Aorta (tissue), 5 donors: Measurements from ENCODE around the gene NHSL2. TPM values are rescaled to one million over a fixed set of nuclear protein-coding genes. Genes with fewer than 3 reads are reported as not detected.
"Not testable (repeated sequence)": the region's sequence is repeated elsewhere in the genome, so short reads cannot be mapped to it uniquely, and the experiment has no call there.

Experiments used
- ATAC-seq: fragments of 200-7000 bp; cut with Tn5 transposase; one replicate; pipeline ENCODE4 v1.9.1; 2022; ENCODE audit warnings: moderate library complexity; ENCODE audit not compliant: low FRiP score
- DNase-seq, 2 donors: peaks; one replicate each; pipeline ENCODE4 v3.0.0-alpha.2; 2020
- H3K27ac ChIP-seq, 2 donors: one replicate each; pipeline ENCODE4 v1.5.1; 2013; ENCODE audit warnings: low read length in 2 of 2, mild to moderate bottlenecking in 2 of 2, moderate library complexity in 2 of 2, control low read depth in 1 of 2, inconsistent platforms in 1 of 2, low read depth in 1 of 2
- H3K27me3 ChIP-seq, 2 donors: one replicate each; pipeline ENCODE4 v1.6.1; 2013; ENCODE audit warnings: control low read depth in 1 of 2, low read length in 1 of 2, mild to moderate bottlenecking in 1 of 2, moderate library complexity in 1 of 2; ENCODE audit not compliant: insufficient read depth in 2 of 2, control insufficient read depth in 1 of 2
- H3K36me3 ChIP-seq, 2 donors: one replicate each; pipeline ENCODE4 v1.6.1; 2013; ENCODE audit warnings: control low read depth in 1 of 2, low read length in 1 of 2, mild to moderate bottlenecking in 1 of 2; ENCODE audit not compliant: insufficient read depth in 2 of 2, control insufficient read depth in 1 of 2
- H3K4me1 ChIP-seq, 2 donors: one replicate each; pipeline ENCODE4 v1.6.1; 2013; ENCODE audit warnings: low read length in 2 of 2, control low read depth in 1 of 2, mild to moderate bottlenecking in 1 of 2, moderate library complexity in 1 of 2; ENCODE audit not compliant: insufficient read depth in 2 of 2, control insufficient read depth in 1 of 2
- H3K4me3 ChIP-seq, 2 donors: one replicate each; pipeline ENCODE4 v1.5.1; 2013; ENCODE audit warnings: low read length in 2 of 2, control low read depth in 1 of 2, mild to moderate bottlenecking in 1 of 2
- H3K9me3 ChIP-seq: one replicate; pipeline ENCODE4 v1.6.1; 2013; ENCODE audit warnings: mild to moderate bottlenecking, low read length; ENCODE audit not compliant: control insufficient read depth
- WGBS, 2 donors: extraction: QIAGEN DNeasy Blood & Tissue Kit; methylation state at CpG; one replicate each; pipeline ENCODE4 v1.1.7; 2013; 5-methylcytosine and 5-hydroxymethylcytosine counted together
- intact Hi-C, 2 donors: fragments of 100-400 bp; cut with DNase I; formaldehyde crosslinking; loops; one replicate each; pipeline versions ENCODE4 v1.14.2 to v1.15.0; 2022
- long read RNA-seq, 2 donors: library from polyadenylated mRNA; unstranded; transcript quantifications; one replicate each; pipeline ENCODE4 v2.0.0, GENCODE V29; 2020 to 2021
- polyA plus RNA-seq, 2 donors: library from polyadenylated mRNA; stranded (reverse); fragments of 200-250 nt; gene quantifications; one replicate each; pipeline ENCODE4 v1.2.3, GENCODE V29; 2013
- total RNA-seq, 2 donors: library from RNA; stranded (reverse); fragmentation: NEBNext Ultra II Directional; extraction: Animal tissue kit (Norgen Biotek cat#: 25700); gene quantifications; one replicate each; pipeline ENCODE4 v1.2.1, GENCODE V29; 2021
- donor health status: healthy with polysubstance abuse.
- donor health status: Bipolar disorder and iron deficiency.
- donor health status: DM: no; HTN: no; CAD: no.
- donor health status: DM: no; HTN: no; CAD: no.
- donor health status: DM: yes; HTN: yes; CAD: no.

NHSL2 gene
- total RNA-seq (10 to 100 TPM; 28.8 to 50.4 TPM), polyA plus RNA-seq (1 to 10 TPM in 1 of 2 donors, under 1 TPM in 1; 0.88 to 3.0 TPM)
- long read RNA-seq, donor 1, partial matches to known transcripts, result 0 of 21 reads
- long read RNA-seq, donor 1, other reads (novel, unspliced or antisense), result 21 of 21 reads
- long read RNA-seq, donor 2, partial matches to known transcripts, result 1 of 25 reads
- long read RNA-seq, donor 2, other reads (novel, unspliced or antisense), result 24 of 25 reads

- intact Hi-C loops, result no loop called here
- no peak within 1 kb of the TSS for H3K27ac ChIP-seq
- ATAC-seq, result peak; percentile 51
- peak within 1 kb of the TSS; percentile 19 to 31 for H3K4me3 ChIP-seq
- no peaks in the 10 kb centered on the region for H3K27me3 ChIP-seq
- 0 to 33% methylated on average over 7 to 26 of the region's 26 CpGs for WGBS, 2 donors
- H3K36me3 ChIP-seq, result no peaks in the 10 kb centered on the region
- no peaks in the 10 kb centered on the region for H3K9me3 ChIP-seq
- no peaks in the 10 kb centered on the region for H3K4me1 ChIP-seq
- DNase-seq, result peak in 1 of 2 donors; percentile 78
These were observed at the start of gene NHSL2 for GRCh38 chrX:71910643-71910985. TSS of gene NHSL2 (plus strand) at chrX:71910845.

- no peaks in the 10 kb centered on the region for H3K36me3 ChIP-seq
- 93 to 94% methylated on average over 10 to 16 of the region's 16 CpGs for WGBS, 2 donors
- H3K27ac ChIP-seq, result no peak overlapping the region
- H3K4me3 ChIP-seq, result no peak overlapping the region
- intact Hi-C loops, result no loop called here
- DNase-seq (no peak), ATAC-seq (no peak)
- H3K27me3 ChIP-seq, result no peaks in the 10 kb centered on the region
- H3K9me3 ChIP-seq, result no peaks in the 10 kb centered on the region
- H3K4me1 ChIP-seq, result no peaks in the 10 kb centered on the region
These were observed 43.0 kb upstream of the NHSL2 start for GRCh38 chrX:71867680-71868079.

GRCh38 chrX:71869566-71869965, 41.1 kb upstream of the NHSL2 start:
- H3K36me3 ChIP-seq, DNase-seq, ATAC-seq, H3K27me3 ChIP-seq, H3K27ac ChIP-seq, H3K4me1 ChIP-seq, H3K4me3 ChIP-seq, H3K9me3 ChIP-seq, intact Hi-C loops: not testable (repeated sequence)
- 24 to 44% methylated on average over 3 to 10 of the region's 10 CpGs for WGBS, 2 donors

- H3K27ac ChIP-seq, result no peak overlapping the region
- H3K36me3 ChIP-seq, result no peaks in the 10 kb centered on the region
- H3K4me3 ChIP-seq, result no peak overlapping the region
- no peak for DNase-seq
- no peaks in the 10 kb centered on the region for H3K27me3 ChIP-seq
- no peaks in the 10 kb centered on the region for H3K4me1 ChIP-seq
- no peak for ATAC-seq
- 68 to 80% methylated on average over 15 of the region's 15 CpGs for WGBS, 2 donors
- intact Hi-C loops, result no loop called here
- H3K9me3 ChIP-seq, result no peaks in the 10 kb centered on the region
These were observed 40.2 kb upstream of the NHSL2 start for GRCh38 chrX:71870208-71871098.

GRCh38 chrX:71871367-71871766, 39.3 kb upstream of the NHSL2 start:
- no peaks in the 10 kb centered on the region for H3K4me1 ChIP-seq
- H3K9me3 ChIP-seq, result no peaks in the 10 kb centered on the region
- H3K27me3 ChIP-seq, result no peaks in the 10 kb centered on the region
- intact Hi-C loops, result no loop called here
- H3K27ac ChIP-seq, result no peak overlapping the region
- DNase-seq, result peak in 1 of 2 donors; percentile 38
- ATAC-seq, result no peak
- no peaks in the 10 kb centered on the region for H3K36me3 ChIP-seq
- 58% methylated on average over 6 of the region's 6 CpGs for WGBS, 2 donors
- H3K4me3 ChIP-seq, result no peak overlapping the region

- Histone ChIP-seq H3K4me3 (no peak overlapping the region), H3K9me3 (no peaks in the 10 kb centered on the region), H3K27ac (no peak overlapping the region), H3K36me3 (no peaks in the 10 kb centered on the region), H3K27me3 (no peaks in the 10 kb centered on the region), H3K4me1 (no peaks in the 10 kb centered on the region)
- 90 to 95% methylated on average over 49 to 53 of the region's 53 CpGs for WGBS, 2 donors
- peak; percentile 13 for ATAC-seq
- DNase-seq, result peak; percentile 39 to 72
- intact Hi-C loops, result no loop called here
These were observed 37.8 kb upstream of the NHSL2 start for GRCh38 chrX:71872542-71873458.

GRCh38 chrX:71873459-71873833, 37.2 kb upstream of the NHSL2 start:
- DNase-seq (no peak), ATAC-seq (no peak)
- intact Hi-C loops, result no loop called here
- H3K4me3 ChIP-seq, result no peak overlapping the region
- no peaks in the 10 kb centered on the region for H3K4me1 ChIP-seq
- H3K36me3 ChIP-seq, result no peaks in the 10 kb centered on the region
- WGBS, 2 donors, result 86 to 92% methylated on average over 12 of the region's 12 CpGs
- H3K9me3 ChIP-seq, result no peaks in the 10 kb centered on the region
- H3K27ac ChIP-seq, result no peak overlapping the region
- H3K27me3 ChIP-seq, result no peaks in the 10 kb centered on the region

GRCh38 chrX:71876841-71877240, 33.8 kb upstream of the NHSL2 start:
- H3K4me3 ChIP-seq, DNase-seq, H3K27ac ChIP-seq, intact Hi-C loops, ATAC-seq, H3K9me3 ChIP-seq, H3K36me3 ChIP-seq, H3K4me1 ChIP-seq, H3K27me3 ChIP-seq: not testable (repeated sequence)
- 94 to 95% methylated on average over 23 to 31 of the region's 32 CpGs for WGBS, 2 donors
